Activated T-cell treated with anti-CD3 and anti-CD28 coated beads for 1 hour (primary cell): ENCODE measurements around the gene PLXNB1.
"Not testable (repeated sequence)": the region's sequence is repeated elsewhere in the genome, so short reads cannot be mapped to it uniquely, and the experiment has no call there.

Experiments
- DNase-seq: peaks from one replicate; pipeline ENCODE4 v3.0.0-alpha.2; 2020; ENCODE audit warnings: low read depth

The PLXNB1 gene

DNA sequence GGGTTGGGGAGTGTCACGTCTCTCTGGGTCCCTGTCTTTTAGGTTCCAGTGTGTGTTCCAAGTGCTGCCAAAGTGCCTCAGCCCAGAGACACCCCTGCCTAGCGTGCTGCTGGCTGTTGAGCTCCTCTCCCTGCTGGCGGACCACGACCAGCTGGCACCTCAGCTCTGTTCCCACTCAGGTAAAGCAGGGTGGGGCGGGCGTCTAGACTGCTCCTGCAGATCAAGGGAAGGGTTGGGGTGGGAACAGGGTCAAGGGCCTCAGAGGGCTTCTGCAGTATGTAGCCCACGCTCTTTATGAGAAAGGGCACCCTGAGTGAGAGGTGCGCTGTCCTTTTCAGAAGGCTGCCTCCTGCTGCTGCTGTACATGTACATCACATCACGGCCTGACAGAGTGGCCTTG lies 33.8 kb upstream of the PLXNB1 start:
- no peak for DNase-seq

DNA sequence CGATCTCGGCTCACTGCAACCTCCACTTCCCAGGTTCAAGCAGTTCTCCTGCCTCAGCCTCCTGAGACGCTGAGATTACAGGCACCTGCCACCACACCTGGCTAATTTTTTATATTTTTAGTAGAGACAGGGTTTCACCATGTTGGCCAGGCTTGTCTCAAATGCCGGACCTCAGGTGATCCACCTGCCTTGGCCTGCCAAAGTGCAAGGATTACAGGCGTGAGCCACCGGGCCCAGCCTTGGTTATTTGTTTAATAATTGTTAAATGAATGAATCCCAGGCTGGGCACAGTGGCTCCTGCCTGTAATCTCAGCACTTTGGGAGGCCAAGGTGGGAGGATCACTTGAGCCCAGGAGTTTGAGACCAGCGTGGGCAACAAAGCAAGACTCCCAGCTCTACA lies 31.9 kb upstream of the PLXNB1 start:
- DNase-seq, result not testable (repeated sequence)

DNA sequence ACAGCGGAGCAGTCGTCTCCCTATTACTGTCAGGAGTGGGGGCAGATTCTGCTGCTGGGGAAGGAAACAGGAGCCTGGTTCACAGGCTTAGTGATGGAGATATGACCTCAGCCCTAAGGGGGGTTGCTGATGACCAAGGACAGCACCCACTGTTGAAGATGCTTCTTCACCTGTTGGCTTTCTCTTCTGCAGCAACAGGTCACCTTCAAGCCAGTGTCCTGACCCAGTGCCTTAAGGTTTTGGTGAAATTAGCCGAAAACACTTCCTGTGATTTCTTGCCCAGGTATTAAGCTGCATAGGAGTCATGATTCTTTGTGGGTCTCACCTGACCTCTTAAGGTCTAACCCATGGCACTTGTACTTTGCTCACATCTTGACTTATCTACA lies 30.6 kb upstream of the PLXNB1 start:
- DNase-seq, result no peak

DNA sequence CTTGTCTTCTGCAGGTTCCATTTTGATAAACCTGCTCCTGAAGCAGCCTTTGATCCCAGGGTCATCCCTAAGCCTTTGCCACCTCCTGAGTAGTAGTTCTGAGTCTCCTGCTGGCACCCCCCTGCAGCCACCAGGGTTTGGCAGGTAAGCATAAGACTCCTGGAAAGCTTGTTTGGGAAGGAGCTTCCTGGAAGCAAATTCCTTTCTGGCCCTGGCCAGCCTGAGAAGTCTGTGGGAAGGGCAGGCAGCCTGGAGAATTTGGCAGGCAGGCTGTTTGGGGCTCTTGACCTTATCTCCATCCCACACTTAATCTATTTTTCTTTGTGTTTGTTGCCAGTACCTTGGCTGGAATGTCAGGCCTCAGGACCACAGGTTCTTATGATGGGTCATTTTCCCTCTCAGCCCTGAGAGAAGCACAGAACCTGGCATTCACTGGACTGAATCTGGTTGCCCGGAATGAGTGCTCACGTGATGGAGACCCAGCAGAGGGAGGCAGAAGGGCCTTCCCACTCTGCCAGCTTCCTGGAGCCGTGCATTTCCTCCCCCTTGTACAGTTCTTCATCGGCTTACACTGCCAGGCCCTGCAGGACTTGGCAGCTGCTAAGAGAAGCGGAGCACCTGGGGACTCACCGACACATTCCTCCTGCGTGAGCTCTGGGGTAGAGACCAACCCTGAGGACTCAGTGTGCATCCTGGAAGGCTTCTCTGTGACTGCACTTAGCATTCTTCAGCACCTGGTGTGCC lies 30.1 kb upstream of the PLXNB1 start:
- DNase-seq, result no peak

DNA sequence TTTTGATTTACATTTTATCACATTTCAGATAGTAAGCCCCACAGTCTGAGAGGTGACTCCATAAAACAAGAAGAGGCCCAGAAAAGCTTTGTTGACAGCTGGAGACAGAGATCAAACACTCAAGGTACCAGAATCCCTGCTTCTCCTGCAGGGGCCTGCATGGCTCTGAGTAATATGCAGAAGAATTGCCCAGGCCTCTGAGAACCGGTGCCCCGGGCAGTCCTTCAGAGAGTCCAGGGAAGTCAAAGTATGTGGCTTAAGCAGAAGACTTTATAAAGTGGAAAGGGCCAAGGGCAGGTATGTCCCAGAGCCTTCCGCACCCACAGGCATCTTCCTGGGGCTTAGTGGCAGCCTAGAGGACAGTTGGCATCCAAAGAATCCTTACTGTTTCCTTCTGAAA lies 29.4 kb upstream of the PLXNB1 start:
- DNase-seq, result no peak

DNA sequence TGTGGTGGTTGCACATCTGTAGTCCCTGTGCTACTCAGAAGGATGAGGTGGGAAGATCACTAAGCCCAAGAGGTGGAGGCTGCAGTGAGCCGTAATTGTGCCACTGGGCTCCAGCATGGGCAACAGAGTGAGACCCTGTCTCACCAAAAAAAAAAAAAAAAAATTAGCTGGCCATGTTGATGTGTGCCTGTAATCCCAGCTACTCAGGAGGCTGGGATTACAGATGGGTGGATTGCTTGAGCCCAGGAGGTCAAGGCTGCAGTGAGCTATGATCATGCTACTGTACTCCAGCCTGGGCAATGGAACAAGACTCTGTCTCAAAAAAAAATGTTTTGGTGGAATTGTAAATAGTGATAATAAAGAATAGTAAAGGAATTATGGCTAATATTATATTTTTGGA lies 26.6 kb upstream of the PLXNB1 start:
- DNase-seq, result no peak

DNA sequence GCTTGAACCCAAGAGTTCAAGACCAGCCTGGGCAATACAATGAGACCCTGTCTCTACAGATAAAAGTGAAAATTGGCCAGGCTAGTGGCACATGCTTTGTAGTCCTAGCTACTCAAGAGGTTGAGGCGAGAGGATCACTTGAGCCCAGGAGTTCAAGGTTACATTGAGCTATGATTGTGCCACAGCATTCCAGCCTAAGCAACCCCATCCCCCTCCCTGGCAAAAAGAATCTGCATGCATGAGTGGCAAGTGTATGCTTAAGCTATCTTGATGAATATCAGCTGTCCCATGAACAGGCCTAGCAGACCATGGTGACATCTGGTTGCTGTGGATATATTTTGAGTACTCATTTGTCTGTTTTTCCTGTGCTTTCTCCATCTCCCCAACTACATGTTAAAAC lies 21.4 kb upstream of the PLXNB1 start:
- no peak for DNase-seq

DNA sequence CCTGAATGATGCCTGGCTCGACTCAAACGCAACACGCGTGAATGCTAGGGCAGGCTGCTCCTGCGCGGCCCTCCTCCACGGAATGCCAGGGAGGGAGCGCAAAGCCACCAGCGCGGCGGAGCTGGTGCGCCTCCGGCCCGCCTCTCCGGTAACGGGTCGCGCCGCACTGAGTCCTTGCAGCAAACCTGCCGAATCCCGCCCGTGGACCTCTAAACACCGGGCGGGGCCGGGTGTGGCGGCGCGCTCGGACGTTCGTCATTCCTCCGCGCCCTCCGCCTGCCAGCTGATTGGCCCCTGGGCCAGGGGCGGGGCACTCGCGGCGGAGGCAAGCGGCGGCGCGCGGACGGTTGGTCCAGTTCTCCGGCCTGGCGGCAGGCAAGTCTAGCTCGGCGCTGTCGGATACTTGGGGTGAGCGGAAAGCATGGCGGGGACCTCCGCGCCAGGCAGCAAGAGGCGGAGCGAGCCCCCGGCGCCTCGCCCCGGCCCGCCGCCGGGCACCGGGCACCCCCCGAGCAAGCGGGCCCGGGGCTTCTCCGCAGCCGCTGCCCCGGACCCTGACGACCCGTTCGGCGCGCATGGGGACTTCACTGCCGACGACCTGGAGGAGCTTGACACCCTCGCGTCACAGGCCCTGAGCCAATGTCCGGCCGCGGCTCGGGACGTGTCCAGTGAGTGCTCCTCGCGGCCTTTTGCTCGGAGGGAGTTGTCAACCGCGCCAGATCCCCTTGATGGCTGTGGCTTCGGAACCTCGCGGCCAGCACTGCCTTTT lies 16.7 kb upstream of the PLXNB1 start, which contains the start of gene ATRIP:
ATRIP (plus strand) TSS at position 313 of the 769 bp plus-strand sequence; CDS start at position 422, 109 bp downstream.
- DNase-seq, result peak; percentile 75

DNA sequence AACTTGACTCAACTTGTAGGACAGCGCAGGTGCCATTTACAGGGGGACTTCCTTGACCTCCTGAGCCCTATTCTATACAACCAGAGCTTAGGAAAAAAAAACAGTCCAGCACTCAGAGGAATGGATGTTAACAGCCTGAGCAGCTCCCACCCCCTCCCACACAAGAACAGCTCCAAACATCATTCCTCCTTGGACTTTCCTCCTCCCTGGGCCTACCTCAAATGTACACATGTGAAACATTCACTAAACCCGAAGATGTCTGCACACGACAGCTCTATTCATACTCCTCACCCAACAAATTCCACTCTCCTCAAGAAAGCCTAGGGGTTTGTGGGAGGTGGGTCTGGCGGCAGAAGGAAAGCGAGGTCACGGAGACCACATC lies 16.1 kb upstream of the PLXNB1 start:
- DNase-seq, result no peak

DNA sequence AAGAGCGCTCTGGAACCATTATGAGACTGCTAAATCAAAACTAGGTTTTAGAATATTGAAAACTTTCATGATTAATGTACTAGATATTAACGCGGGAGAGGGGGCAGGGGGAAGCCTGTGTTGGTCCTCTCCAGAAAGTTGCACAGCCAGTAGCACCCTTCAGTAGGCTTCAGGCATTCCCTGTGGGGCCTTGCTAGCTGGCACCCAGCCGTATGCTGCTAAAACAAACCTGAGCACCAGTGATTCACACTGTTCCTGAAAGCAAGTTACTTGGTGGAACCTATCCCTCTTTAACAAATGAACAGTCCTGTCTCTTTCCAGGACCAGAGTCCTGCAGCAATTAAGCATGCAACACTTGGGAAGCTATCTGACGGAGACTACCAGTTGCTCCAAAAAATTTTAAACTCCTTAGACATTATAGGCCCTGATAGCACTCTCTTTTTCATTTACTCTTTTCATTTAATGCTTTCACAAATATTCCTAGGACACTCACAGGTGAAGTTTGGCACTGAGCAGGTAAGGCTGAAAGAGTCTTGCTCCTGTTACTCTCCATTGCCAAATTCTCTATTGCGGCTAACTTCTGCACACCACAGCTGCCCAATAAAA lies 15.5 kb upstream of the PLXNB1 start:
- no peak for DNase-seq

DNA sequence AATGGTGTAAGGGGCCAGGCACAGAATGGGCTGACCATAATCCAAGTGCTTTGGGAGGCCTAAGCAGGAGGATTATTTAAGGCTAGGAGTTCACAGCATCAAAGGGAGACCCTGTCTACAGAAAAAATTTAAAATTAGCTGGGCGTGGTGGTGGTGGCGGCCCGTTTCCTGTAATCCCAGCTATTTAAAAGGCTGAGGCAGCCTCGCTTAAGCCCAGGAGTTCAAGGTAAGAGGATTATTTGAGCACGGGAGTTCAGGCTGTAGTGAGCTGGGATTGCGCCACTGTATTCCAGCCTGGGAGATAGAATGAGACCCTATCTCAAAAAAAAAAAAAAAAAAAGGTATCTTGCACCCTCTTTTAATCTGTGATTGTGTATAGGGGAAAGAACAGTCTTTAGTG lies 12.1 kb upstream of the PLXNB1 start:
- no peak for DNase-seq

DNA sequence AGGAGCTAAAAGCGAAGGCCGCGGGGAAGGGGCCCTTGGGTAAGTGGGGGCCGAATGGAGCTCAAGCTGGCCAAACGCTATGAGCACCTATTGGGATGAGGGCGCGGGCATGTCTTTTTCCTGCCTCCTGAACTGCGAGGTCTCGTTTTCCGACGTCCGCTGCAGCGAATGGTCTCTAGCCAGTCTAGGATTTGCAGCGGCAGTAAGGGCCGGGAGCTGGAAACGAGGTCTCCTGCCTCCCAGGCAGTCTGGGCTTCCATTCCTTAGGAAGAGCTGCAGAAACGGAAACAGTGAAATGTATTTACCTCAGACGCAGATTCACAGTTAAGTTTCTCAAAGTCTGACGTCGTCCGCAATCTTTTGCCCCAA lies 10.7 kb upstream of the PLXNB1 start:
- DNase-seq, result no peak

DNA sequence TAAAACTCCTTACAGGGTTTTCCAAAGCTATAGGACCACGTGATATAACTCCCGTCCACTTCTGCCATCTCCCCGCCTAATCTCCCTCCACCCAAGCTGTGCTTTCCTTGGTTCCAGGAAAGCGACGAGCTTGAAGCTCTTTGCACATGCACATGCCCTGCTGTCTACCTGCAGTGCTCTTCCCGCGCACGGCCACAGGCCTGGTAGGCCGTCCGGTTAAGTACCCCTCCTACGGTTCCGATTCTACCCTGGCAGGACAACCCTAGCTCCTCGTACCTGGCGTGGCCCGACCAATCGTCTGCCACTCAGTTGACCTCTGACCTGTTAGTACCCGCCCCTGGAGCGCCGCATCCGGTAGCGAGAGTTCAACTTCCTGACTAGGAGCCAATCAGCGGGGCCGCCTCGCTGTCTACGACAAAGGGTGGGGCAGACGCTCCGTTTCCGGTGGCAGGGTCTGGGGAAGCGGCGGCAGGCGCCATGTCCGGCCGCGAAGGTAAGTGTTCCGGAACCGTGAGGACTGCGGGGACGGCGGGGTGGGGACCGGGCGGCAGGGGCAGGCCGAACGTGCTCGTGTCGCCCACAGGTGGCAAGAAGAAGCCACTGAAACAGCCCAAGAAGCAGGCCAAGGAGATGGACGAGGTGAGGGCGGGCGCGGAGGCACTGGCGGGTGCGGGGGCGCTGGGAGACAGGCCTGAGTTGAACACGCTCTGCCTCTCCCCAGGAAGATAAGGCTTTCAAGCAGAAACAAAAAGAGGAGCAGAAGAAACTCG lies 10.1 kb upstream of the PLXNB1 start, which contains the start of the genes CCDC51 and TMA7:
CCDC51 (minus strand) TSS at position 300 of the 770 bp plus-strand sequence. CDS start 4,991 bp downstream, outside the sequence.
TMA7 (plus strand) TSS at position 438 of the 770 bp plus-strand sequence; CDS start at position 478, 40 bp downstream.
- peak; percentile 95 for DNase-seq

DNA sequence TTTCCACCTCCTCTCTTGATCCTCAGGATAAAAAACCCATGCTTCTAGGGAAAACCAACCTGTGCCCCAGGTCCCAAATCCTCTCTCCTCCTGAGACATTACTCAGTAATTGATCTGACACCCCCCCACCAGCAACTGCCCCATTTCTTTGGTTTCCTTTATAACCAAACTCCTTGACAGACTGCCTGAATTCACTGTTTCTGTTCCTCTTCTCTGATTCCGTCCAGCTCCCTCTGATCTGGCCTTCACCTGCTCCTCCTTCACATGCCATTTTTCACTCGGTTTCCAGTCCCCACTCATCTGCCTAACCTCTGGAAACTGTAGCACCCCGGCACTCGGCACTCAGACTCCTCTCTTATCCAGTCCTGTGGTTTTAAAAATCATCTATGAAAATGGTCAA lies 7.9 kb upstream of the PLXNB1 start:
- DNase-seq, result no peak

DNA sequence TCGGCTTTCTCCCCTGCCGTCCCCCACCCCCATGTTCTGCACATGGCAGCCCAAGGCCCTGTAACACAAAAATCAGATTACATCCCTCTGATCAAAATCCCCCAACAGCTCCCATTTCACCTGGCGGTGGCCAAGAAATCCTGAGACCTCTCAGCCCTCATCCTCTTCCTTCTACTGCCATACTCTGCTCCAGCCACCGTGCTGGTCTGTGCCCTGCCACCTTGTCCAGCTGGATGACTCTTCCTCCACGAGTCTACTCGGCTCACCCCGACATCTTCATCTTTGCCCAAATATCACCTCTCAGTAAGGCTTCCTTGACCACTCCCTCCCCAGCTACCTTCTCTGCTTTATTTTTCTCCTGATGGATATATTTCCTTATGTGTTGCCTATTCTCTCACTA lies 7.0 kb upstream of the PLXNB1 start:
- no peak for DNase-seq

DNA sequence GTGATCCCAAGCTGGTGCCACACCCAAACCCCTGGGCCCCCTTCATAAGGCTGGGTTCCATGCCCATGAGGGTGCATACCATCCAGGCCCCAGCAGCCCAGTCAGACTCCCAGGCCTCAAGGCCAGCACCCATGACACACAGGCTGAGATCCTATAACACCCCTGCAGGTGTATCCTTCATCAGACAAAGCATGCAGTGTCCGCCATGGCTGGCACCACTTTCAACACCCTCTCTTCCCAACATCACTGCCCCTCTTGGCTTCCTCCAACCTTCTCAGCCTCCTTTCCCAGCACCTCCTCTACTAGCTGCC lies 6.5 kb upstream of the PLXNB1 start:
- no peak for DNase-seq

DNA sequence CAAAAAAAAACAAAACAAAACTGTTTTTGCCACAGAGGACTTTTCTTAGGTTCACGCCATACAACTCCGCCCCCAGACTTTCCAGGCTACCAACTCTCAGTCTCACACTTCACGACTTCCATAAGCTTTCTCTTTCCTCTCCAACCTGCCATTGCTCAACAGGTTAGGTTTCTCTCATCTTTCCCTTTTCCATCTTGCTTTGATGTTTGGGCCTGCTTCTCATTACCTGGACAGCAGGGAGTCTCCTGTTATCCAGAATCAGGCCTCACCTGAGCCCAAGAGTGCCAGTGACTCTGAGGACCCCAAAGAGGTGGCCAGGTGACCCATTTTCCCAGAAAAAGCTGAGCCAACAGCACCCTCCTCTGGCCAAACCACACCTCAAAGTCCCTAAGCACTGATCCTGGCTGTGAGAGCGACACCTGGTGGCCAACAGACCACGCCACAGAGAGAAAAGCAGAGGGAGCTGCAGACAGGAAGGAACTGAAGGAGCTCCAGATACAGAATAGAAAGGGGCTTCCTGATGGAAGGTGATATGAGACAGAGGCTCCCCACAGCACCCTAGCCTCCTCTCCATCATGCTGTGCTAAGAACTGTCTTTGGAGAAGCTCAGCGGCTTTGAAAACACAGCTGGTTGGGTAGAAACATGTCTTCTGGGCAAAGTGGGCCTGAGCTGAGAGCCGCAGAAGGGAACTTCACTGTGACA lies 6.0 kb upstream of the PLXNB1 start:
- peak; percentile 85 for DNase-seq

DNA sequence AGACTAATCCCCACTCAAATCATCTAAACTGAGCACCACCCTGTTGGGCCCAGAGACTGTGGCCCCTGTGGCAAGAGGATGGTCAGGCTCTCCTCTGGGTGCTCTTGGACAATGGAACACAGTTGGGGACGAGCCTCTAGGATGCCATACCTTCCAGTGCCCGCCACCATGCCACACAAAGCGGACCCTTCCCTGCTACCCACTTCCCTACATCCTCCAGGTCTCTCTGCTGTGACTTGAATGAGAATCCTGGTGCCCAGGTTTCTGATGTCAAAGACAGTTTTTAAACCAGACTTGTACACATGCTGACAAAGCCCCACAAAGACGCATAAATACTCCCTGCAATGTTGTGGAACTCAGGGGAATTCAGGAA lies 5.3 kb upstream of the PLXNB1 start:
- no peak for DNase-seq

DNA sequence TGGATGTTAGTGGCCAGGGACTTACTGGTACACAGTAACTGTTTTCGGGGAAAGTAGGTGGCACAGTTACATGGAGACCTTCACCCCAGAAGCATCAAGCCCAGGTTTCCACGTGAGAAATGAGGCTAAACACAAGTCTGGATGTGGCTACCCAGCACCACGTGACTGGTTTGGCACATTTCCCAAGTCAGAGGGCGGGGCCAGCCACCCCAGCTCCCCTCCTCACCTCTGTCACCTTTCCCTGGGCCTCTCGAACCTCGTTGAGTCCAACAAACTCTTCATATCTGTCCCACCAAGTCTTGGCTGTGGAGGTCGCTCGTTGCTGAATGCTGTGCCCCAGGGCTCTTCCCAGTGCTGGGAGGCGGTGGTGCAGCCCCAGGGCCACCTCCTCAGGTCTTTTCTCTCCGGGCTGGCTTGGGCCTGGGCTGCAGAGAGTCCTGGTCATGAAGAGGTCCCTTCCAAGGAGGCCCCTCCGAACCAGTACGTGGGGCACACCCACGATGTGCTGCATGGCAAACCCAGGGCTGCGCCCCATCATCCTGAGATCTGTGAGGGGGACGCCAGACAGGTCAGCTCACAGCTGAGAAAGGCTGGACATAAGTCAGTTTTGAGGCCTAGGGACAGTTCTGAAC lies 4.8 kb upstream of the PLXNB1 start:
- no peak for DNase-seq

DNA sequence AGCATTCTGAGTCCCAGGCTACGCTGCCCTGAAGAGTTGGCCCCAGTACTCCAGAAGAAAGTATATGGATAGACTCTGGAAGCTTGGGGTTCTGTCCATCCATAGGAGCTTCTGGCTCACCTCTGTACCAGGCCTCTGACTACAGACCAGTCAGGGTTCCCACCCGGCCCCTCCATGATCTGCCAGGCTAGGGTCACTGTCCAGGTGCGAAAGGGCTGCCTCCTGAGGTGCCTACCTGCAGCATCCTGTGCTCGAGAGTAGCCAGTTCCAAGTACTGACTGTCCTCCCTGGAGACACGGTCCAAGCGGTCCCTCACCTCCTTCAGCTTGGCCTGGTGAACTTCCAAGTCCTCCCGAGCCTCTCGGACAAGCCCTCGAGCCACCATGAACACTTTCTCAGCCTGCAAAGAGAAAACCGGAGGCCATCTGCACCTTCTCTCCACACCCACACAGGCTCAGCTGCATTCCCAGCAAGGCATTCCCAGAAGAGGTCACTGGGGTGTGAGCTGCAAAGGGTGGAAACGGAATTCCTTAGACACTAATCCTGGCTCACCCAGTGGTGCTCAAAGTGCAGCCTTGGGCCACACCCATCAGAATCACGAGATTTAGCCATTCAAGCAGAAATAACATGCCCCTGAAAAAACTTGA lies 3.7 kb upstream of the PLXNB1 start:
- no peak for DNase-seq
